RPMI7951 (cell line): Measurements from ENCODE around the gene PCDHA7. TPM values are rescaled to one million over a fixed set of nuclear protein-coding genes. Genes with fewer than 3 reads are reported as not detected.
"Not testable (repeated sequence)": the region's sequence is repeated elsewhere in the genome, so short reads cannot be mapped to it uniquely, and the experiment has no call there.

Experiments used
- DNase-seq: peaks from one replicate; pipeline ENCODE4 v3.0.0-alpha.2; 2012; ENCODE audit warnings: low read depth
- total RNA-seq: library from RNA; depleted of rRNA; stranded (reverse); fragments of >200 nt; shearing (Covaris generic); gene quantifications from 2 replicates; pipeline ENCODE4 v1.2.3, GENCODE V29; 2014

PCDHA7 gene
- total RNA-seq, 1 experiment from 2014 or later, result 1.1 TPM

- DNase-seq, result no peak
Observed at GRCh38 chr5:140857177-140857986, 23.3 kb downstream of the PCDHA7 start.

GRCh38 chr5:140857987-140858240, 23.8 kb downstream of the PCDHA7 start:
- DNase-seq, result no peak

GRCh38 chr5:140862441-140863295, 28.6 kb downstream of the PCDHA7 start:
- DNase-seq, result no peak

GRCh38 chr5:140868721-140869554, 34.9 kb downstream of the PCDHA7 start, which contains the start of gene PCDHA11:
Gene PCDHA11, plus strand, starts transcription at chr5:140868957. Its CDS starts 147 bp downstream, at chr5:140869104.
- peak; percentile 19 for DNase-seq

- no peak for DNase-seq
Observed at GRCh38 chr5:140869555-140869886, 35.5 kb downstream of the PCDHA7 start.

- DNase-seq, result no peak
Observed at GRCh38 chr5:140870221-140871201, 36.4 kb downstream of the PCDHA7 start.

GRCh38 chr5:140875085-140876065, 41.3 kb downstream of the PCDHA7 start, which contains the start of gene PCDHA12:
Gene PCDHA12, plus strand, starts transcription at chr5:140875308. Its CDS starts 165 bp downstream, at chr5:140875473.
- DNase-seq, result no peak

GRCh38 chr5:140876541-140877261, 42.6 kb downstream of the PCDHA7 start:
- DNase-seq, result not testable (repeated sequence)

- DNase-seq, result no peak
Observed at GRCh38 chr5:140877262-140877581, 43.2 kb downstream of the PCDHA7 start.

- DNase-seq, result peak; percentile 4
Observed at GRCh38 chr5:140881889-140882590, 48.0 kb downstream of the PCDHA7 start, which contains the start of gene PCDHA13. Gene PCDHA13, plus strand, starts transcription at chr5:140882124. Its CDS starts 145 bp downstream, at chr5:140882269.

GRCh38 chr5:140882591-140882899, 48.5 kb downstream of the PCDHA7 start:
- peak; percentile 9 for DNase-seq

- DNase-seq, result no peak
Observed at GRCh38 chr5:140883373-140883772, 49.3 kb downstream of the PCDHA7 start.

GRCh38 chr5:140883927-140884697, 50.0 kb downstream of the PCDHA7 start:
- DNase-seq, result no peak
